Superior temporal gyrus (tissue), 1 donor: ENCODE measurements around the gene TMEM134.
"Not testable (repeated sequence)": the region's sequence is repeated elsewhere in the genome, so short reads cannot be mapped to it uniquely, and the experiment has no call there.

Source experiments
- DNase-seq: peaks from one replicate; pipeline ENCODE4 v3.0.0-alpha.2; 2016; ENCODE audit errors: extremely low spot score

Gene TMEM134

GRCh38 chr11:67438158-67438902 is 30.7 kb downstream of the TMEM134 start:
- no peak for DNase-seq

DNA sequence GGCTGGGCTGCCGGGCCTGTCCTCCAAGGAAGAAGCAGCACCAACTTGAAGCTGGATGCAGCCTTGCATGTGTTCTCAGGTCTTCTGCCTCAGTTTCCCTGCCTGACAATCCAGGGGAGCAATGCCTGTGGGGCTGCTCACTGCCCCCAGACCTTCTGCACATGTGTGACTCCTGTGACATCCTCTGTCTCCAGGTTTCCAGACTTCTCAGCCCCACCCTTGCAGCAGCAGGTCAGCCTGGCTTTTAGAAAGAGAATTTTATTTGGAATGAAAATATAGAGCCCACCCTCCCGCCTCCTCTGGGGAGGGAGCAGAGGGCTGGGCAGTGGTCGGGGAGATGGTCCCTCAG is 31.3 kb downstream of the TMEM134 start:
- DNase-seq, result no peak

DNA sequence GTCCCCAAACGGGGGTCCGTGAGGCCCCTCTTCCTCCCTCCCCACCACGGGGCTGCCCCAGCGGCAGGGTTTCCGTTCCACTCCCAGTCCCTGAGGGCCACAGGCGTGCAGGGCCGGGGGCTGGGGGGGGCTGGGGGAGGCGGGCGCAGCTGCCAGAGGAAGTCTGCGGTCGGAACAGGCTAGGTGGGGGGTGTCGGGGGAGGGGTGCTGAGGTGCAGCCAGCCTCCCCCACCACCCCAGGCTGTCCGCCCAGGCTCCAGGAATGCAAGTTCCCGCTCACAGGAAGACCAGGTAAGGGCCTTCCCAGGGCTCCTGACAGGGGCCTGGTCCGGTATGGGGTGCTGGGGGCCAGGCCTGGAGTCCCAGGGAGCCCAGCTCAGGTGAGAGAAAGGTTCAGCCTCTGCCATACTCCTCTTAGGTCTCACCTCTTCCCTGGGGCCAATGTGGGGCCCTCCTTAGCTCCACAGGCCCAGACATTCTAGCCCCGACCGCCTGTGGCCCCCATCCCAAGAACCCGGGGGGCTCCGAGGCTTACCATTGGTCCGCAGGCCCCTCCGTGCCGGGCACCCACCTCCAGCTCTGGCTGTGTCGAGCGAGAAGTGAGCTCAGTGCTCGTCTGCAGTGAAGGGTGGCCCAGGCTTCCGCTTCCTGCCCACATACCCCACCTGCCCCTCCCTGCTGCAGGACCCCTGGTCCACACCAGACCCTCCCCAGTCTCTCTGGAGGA is 31.8 kb downstream of the TMEM134 start, which contains the start of gene PTPRCAP:
TSS of gene PTPRCAP (minus strand) at position 601 of the 727 bp plus-strand sequence. CDS start at position 538, 63 bp downstream.
- DNase-seq, result no peak

GRCh38 chr11:67436459-67437081 is 32.5 kb downstream of the TMEM134 start:
- no peak for DNase-seq

- DNase-seq, result no peak
Observed at GRCh38 chr11:67435727-67436458, 33.2 kb downstream of the TMEM134 start.

DNA sequence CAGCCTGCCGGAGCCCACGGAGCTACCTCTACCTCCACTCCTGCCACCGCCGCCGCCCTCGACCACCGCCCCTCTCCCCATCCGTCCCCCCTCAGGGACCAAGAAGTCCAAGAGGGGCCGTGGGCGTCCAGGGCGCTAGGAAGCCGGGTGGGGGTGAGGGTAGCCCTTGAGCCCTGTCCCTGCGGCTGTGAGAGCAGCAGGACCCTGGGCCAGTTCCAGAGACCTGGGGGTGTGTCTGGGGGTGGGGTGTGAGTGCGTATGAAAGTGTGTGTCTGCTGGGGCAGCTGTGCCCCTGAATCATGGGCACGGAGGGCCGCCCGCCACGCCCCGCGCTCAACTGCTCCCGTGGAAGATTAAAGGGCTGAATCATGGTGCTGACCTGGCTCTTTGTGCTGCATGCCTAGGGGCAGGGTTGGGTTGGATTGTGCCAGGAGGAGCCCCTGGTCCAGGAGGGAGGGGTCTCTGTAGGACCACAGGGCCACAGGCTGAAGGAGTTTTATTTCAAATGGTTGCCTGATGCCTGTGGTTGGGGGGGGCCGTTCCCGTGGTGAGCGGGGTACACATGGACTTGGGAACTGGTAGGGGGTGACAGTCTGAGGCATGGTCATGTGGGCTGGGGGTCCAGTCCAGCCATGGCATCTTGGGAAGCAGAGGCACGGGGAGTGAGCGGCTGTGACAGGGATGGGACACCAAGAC is 33.9 kb downstream of the TMEM134 start:
- no peak for DNase-seq

DNA sequence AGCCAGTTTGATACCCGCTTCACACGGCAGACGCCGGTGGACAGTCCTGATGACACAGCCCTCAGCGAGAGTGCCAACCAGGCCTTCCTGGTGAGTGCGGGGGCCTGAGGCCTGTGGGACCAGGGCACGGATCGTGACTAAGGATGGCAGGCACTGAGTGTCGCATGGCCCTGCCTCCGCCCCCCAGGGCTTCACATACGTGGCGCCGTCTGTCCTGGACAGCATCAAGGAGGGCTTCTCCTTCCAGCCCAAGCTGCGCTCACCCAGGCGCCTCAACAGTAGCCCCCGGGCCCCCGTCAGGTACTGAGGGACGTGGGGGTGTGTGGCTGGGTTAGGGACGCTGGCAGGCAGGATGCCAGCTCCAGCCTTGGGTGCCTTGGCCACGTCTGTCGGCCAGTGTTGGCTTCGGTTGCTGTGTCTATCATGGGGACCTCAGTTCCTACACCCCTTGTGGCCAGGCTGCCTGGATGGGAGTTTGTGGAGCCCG is 34.6 kb downstream of the TMEM134 start:
- DNase-seq, result no peak

DNA sequence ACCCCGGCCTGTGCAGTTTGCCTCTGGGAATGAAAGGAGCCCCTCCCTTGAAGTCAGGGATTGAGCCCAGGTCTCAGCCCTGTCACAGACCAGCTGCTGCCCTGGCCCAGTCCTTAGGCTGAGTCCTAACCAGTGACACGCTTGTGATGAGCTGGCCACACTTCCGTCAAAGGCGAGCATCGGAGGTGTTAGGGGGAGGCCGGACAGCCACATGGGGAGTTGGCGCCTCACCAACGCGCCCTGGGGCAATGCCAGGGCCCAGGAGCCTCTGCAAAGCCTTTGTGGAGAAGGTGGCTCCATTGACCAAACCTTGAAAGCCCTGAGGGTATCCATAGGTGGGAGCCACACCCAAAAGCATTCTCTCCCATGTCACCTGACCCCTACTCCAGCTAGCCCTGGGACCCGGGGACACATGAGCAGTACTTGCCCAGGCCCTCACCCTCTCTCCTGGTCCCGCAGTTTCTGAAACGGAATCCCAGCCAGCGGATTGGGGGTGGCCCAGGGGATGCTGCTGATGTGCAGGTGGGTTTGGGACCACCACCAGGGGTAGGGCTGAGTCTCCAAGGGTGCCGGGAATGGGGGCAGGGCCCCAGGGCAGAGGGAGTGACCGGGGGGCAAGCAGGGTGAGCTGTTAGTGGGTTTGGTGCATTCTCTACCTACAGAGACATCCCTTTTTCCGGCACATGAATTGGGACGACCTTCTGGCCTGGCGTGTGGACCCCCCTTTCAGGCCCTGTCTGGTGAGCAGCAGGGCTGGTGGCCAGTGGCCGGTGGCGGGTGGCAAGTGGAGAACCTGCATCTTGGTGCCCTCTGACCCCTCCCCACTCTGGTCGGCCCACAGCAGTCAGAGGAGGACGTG is 35.3 kb downstream of the TMEM134 start:
- no peak for DNase-seq

- DNase-seq, result no peak
Observed at GRCh38 chr11:67432655-67433349, 36.2 kb downstream of the TMEM134 start.

GRCh38 chr11:67431346-67432249 is 37.5 kb downstream of the TMEM134 start:
- DNase-seq, result no peak

DNA sequence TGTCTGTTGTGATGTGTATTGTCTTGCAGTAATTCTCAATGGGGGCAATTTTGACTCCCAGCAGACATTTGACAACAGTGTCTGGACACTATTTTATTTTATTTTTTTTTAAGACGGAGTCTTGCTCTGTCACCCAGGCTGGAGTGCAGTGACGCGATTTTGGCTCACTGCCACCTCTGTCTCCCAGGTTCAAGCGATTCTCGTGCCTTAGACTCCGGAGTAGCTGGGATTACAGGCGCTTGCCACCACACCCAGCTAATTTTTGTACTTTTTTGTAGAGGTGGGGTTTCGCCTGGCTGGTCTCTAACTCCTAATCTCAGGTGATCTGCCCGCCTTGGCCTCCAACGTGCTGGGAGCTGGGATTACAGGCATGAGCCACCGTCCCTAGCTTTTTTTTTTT is 39.3 kb downstream of the TMEM134 start:
- DNase-seq, result no peak

DNA sequence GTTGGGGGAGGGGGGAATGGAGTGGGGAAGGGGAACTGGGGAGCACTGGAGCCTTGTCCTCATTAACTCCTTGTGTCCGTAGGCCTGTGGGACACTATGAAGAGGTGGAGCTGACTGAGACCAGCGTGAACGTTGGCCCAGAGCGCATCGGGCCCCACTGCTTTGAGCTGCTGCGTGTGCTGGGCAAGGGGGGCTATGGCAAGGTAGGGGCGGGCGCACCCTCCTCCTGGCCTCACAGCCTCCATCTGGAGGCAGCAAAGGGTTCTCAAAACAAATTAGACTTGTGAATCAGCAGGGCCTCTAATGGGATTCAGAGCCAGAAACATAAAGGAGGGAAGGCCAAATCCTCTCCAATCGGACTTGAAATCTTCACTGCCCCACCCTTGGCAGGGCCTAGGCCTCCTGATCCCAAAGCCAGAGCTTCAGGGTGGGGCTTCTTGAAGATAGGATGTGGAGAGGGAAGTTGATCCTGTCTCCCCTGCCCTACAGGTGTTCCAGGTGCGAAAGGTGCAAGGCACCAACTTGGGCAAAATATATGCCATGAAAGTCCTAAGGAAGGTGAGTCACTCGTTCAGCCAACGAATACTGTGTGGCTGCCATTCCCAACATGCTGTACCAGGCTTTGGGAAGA is 39.9 kb downstream of the TMEM134 start:
- DNase-seq, result no peak

GRCh38 chr11:67428052-67429001 is 40.7 kb downstream of the TMEM134 start, which contains the start of gene RPS6KB2:
Gene RPS6KB2 (plus strand): TSS chr11:67428494. CDS start chr11:67428546, 52 bp downstream.
- peak; percentile 100 for DNase-seq

GRCh38 chr11:67427364-67427859 is 41.6 kb downstream of the TMEM134 start:
- DNase-seq, result not testable (repeated sequence)

- no peak for DNase-seq
Observed at GRCh38 chr11:67423891-67424613, 45.0 kb downstream of the TMEM134 start.

- DNase-seq, result no peak
Observed at GRCh38 chr11:67423466-67423865, 45.6 kb downstream of the TMEM134 start.
